GM19099 (cell line): ENCODE measurements around the gene OR51B6.

ENCODE experiments used
- POLR2A ChIP-seq: IDR thresholded peaks from 3 replicates; pipeline ENCODE4 v1.6.1; 2011; ENCODE audit warnings: low read depth; ENCODE audit not compliant: insufficient read length; ENCODE audit errors: extremely low read depth

The OR51B6 gene

GRCh38 chr11:5362017-5362625 lies 10.8 kb downstream of the OR51B6 start:
- no peak for TF ChIP-seq POLR2A

- TF ChIP-seq POLR2A, result no peak
Observed at GRCh38 chr11:5363679-5364078, 12.4 kb downstream of the OR51B6 start.

- TF ChIP-seq POLR2A, result no peak
Observed at GRCh38 chr11:5364214-5364613, 12.9 kb downstream of the OR51B6 start.

GRCh38 chr11:5366856-5367255 lies 15.5 kb downstream of the OR51B6 start:
- TF ChIP-seq POLR2A, result no peak

- no peak for TF ChIP-seq POLR2A
Observed at GRCh38 chr11:5367448-5368074, 16.3 kb downstream of the OR51B6 start.

- no peak for TF ChIP-seq POLR2A
Observed at GRCh38 chr11:5368502-5369043, 17.3 kb downstream of the OR51B6 start.

- no peak for TF ChIP-seq POLR2A
Observed at GRCh38 chr11:5369789-5370188, 18.5 kb downstream of the OR51B6 start.

- TF ChIP-seq POLR2A, result no peak
Observed at GRCh38 chr11:5380740-5381342, 29.5 kb downstream of the OR51B6 start.

GRCh38 chr11:5383576-5383975 lies 32.3 kb downstream of the OR51B6 start, which contains the start of gene OR51M1:
TSS of gene OR51M1 (plus strand) at chr11:5383812. CDS start at chr11:5389399, 5,587 bp downstream.
- TF ChIP-seq POLR2A, result no peak

- TF ChIP-seq POLR2A, result no peak
Observed at GRCh38 chr11:5384335-5384734, 33.0 kb downstream of the OR51B6 start.

GRCh38 chr11:5390210-5390609 lies 38.9 kb downstream of the OR51B6 start:
- TF ChIP-seq POLR2A, result no peak

GRCh38 chr11:5394091-5394490 lies 42.8 kb downstream of the OR51B6 start:
- no peak for TF ChIP-seq POLR2A

- TF ChIP-seq POLR2A, result no peak
Observed at GRCh38 chr11:5398936-5399335, 47.6 kb downstream of the OR51B6 start.
